OCI-LY7 (cell line): ENCODE measurements around the gene EHF. TPM values are rescaled to one million over a fixed set of nuclear protein-coding genes. Genes with fewer than 3 reads are reported as not detected.

ENCODE experiments used
- BruUV-seq: library from RNA; stranded (reverse); fragments of 400-500 nt; replicated peaks from 2 replicates; lab custom pipeline; 2021; lab: Mats Ljungman, UMichigan
- CTCF ChIA-PET: fragments of 300-600 bp; sonication (Branson Sonifier 250); formaldehyde crosslinking; loops from one replicate; lab custom pipeline; 2022; ENCODE audit warnings: antibody characterized with exemption; ENCODE audit not compliant: unreplicated experiment; lab: Charles Lee
- POLR2A ChIA-PET: fragments of 300-600 bp; sonication (Branson Sonifier 250); formaldehyde crosslinking; loops from one replicate; lab custom pipeline; 2022; ENCODE audit warnings: antibody characterized with exemption; lab: Charles Lee
- DNase-seq: peaks from one replicate; pipeline ENCODE4 v3.0.0-alpha.2; 2015; ENCODE audit warnings: low spot score
- H2AFZ ChIP-seq: fragments of 200-600 bp; sonication (generic), shearing (Covaris generic); 2 replicates; pipeline ENCODE4 v1.6.1; 2014; ENCODE audit warnings: mild to moderate bottlenecking, antibody characterized with exemption, low read length, moderate library complexity
- H3K27ac ChIP-seq: fragments of 200-600 bp; sonication (generic); 2 replicates; pipeline ENCODE4 v1.5.1; 2014; ENCODE audit warnings: mixed run types, low read depth, mild to moderate bottlenecking, moderate library complexity, low read length, inconsistent platforms; ENCODE audit not compliant: poor library complexity, severe bottlenecking
- H3K36me3 ChIP-seq: fragments of 200-600 bp; sonication (generic); 2 replicates; pipeline ENCODE4 v1.6.1; 2014; ENCODE audit warnings: mild to moderate bottlenecking, antibody characterized with exemption, low read length, moderate library complexity, mixed read lengths; ENCODE audit not compliant: insufficient read depth
- H3K4me1 ChIP-seq: fragments of 200-600 bp; sonication (generic); 2 replicates; pipeline ENCODE4 v1.5.1; 2014; ENCODE audit warnings: mild to moderate bottlenecking, low read length; ENCODE audit not compliant: insufficient read depth, poor library complexity, severe bottlenecking
- H3K4me2 ChIP-seq: fragments of 200-600 bp; sonication (generic); 2 replicates; pipeline ENCODE4 v1.6.1; 2014; ENCODE audit warnings: mild to moderate bottlenecking, low read length
- H3K4me3 ChIP-seq: fragments of 200-600 bp; sonication (generic); 2 replicates; pipeline ENCODE4 v1.5.1; 2014; ENCODE audit warnings: mild to moderate bottlenecking, low read depth, low read length; ENCODE audit not compliant: poor library complexity, severe bottlenecking
- H3K79me2 ChIP-seq: fragments of 200-600 bp; sonication (generic); 2 replicates; pipeline ENCODE4 v1.6.1; 2016; ENCODE audit warnings: low read depth, mild to moderate bottlenecking, low read length, moderate library complexity, mixed read lengths; ENCODE audit not compliant: insufficient read depth
- H3K9me2 ChIP-seq: fragments of 200-600 bp; sonication (generic); 2 replicates; pipeline ENCODE4 v1.6.1; 2016; ENCODE audit warnings: mild to moderate bottlenecking, low read length, mixed read lengths; ENCODE audit not compliant: insufficient read depth
- H3K9me3 ChIP-seq: fragments of 200-600 bp; sonication (generic); 2 replicates; pipeline ENCODE4 v1.6.1; 2014; ENCODE audit warnings: mild to moderate bottlenecking, mixed run types, low read length, mixed read lengths
- H4K20me1 ChIP-seq: fragments of 200-600 bp; sonication (generic); 2 replicates; pipeline ENCODE4 v1.6.1; 2014; ENCODE audit warnings: mild to moderate bottlenecking, antibody characterized with exemption, low read length, moderate library complexity, mixed read lengths; ENCODE audit not compliant: insufficient read depth
- EZH2phosphoT487 ChIP-seq: fragments of 200-600 bp; sonication (generic); IDR thresholded peaks from 2 replicates; pipeline ENCODE4 v1.6.1; 2018; ENCODE audit warnings: low read depth, borderline replicate concordance, mild to moderate bottlenecking, mixed run types, antibody characterized with exemption, low read length, moderate library complexity, mixed read lengths
- intact Hi-C: fragments of 100-400 bp; cut with micrococcal nuclease; formaldehyde crosslinking; loops from one replicate; pipeline ENCODE4 v1.10.0; 2022; ENCODE audit not compliant: unreplicated experiment
- total RNA-seq, 2 experiments: library from RNA; depleted of rRNA in 1 of 2; stranded (reverse); fragments of >200 nt in 1 of 2; shearing (Covaris generic) in 1 of 2; gene quantifications; 2 replicates each; pipeline ENCODE4 v1.2.3, GENCODE V29; 2014 to 2022
- TF ChIP-seq, protein P1 (sequence below): fragments of 200-600 bp; sonication (generic); conservative IDR thresholded peaks from 2 replicates; pipeline ENCODE4 v1.5.1; 2014; ENCODE audit warnings: mild to moderate bottlenecking, antibody characterized with exemption, low read length, moderate library complexity, mixed read lengths

Gene EHF
- total RNA-seq, 2 experiments from 2014 or later, result not detected

DNA sequence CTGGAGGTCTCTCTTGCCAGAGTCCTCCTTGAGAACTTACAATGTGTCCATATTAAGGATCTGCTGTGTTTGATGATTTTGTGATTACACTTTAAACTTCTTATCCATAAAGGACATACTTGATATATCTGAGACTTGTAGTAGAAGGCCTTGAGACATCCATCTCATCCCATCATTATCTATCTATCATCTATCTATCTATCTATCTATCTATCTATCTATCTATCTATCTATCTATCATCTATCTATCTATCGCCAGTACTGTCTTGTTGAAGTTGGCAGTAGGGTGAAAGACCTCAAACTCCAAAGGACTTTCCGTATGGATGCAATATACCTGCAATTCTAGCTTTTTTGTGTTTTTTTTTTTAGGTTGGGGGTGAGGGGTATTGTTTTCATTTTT lies 2.5 kb upstream of the EHF start:
- no TSS peak for BruUV-seq

DNA sequence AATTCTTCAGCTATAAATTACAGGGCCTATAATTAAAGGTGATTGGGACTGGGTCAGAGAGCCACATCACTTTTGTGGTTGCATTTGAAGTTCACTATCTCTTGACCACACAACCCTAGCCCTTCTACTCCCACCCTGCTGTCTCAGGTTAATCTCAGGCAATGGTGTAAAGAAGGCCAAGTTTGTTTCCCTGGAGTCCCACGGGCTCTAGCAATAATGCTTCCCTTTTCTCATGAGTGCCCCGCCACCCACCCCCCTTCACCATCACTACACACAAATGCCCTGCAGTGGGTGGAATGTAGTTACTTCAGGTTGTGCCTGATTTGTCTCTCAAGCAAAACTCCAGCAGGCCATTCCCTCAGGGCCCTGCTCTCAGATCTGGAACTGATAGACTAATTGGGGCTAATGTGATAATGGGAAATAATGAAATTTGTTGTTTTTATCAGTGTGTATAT lies 1.8 kb upstream of the EHF start:
- POLR2A ChIA-PET, result no interaction called here
- Histone ChIP-seq H4K20me1 (no peaks in the 10 kb centered on the region), H3K4me3 (no peak overlapping the region), H3K9me2 (no peaks in the 10 kb centered on the region), H3K36me3 (no peaks in the 10 kb centered on the region), H3K79me2 (no peaks in the 10 kb centered on the region), H2AFZ (no peak overlapping the region), H3K4me1 (no peaks in the 10 kb centered on the region), H3K4me2 (no peak overlapping the region), H3K27ac (no peak overlapping the region), H3K9me3 (no peaks in the 10 kb centered on the region)
- CTCF ChIA-PET, result no interaction called here
- intact Hi-C loops, result no loop called here
- TF ChIP-seq, protein P1, sequence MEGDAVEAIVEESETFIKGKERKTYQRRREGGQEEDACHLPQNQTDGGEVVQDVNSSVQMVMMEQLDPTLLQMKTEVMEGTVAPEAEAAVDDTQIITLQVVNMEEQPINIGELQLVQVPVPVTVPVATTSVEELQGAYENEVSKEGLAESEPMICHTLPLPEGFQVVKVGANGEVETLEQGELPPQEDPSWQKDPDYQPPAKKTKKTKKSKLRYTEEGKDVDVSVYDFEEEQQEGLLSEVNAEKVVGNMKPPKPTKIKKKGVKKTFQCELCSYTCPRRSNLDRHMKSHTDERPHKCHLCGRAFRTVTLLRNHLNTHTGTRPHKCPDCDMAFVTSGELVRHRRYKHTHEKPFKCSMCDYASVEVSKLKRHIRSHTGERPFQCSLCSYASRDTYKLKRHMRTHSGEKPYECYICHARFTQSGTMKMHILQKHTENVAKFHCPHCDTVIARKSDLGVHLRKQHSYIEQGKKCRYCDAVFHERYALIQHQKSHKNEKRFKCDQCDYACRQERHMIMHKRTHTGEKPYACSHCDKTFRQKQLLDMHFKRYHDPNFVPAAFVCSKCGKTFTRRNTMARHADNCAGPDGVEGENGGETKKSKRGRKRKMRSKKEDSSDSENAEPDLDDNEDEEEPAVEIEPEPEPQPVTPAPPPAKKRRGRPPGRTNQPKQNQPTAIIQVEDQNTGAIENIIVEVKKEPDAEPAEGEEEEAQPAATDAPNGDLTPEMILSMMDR, result no peak
- TF ChIP-seq EZH2phosphoT487, result no peak
- no peak for DNase-seq
- no TSS peak for BruUV-seq

More for the DNA sequence above, 2.5 kb upstream of the EHF start:
- H4K20me1 ChIP-seq, result no peaks in the 10 kb centered on the region
- intact Hi-C loops, result no loop called here
- H3K79me2 ChIP-seq, result no peaks in the 10 kb centered on the region
- H3K9me2 ChIP-seq, result no peaks in the 10 kb centered on the region
- no peak for DNase-seq
- H3K27ac ChIP-seq, result no peak overlapping the region
- H2AFZ ChIP-seq, result no peak overlapping the region
- ChIA-PET POLR2A (no interaction called here), CTCF (no interaction called here)
- TF ChIP-seq, protein P1, result no peak
- TF ChIP-seq EZH2phosphoT487, result no peak
- no peaks in the 10 kb centered on the region for H3K36me3 ChIP-seq
- no peaks in the 10 kb centered on the region for H3K9me3 ChIP-seq
- H3K4me1 ChIP-seq, result no peaks in the 10 kb centered on the region
- no peak overlapping the region for H3K4me3 ChIP-seq
- no peak overlapping the region for H3K4me2 ChIP-seq

DNA sequence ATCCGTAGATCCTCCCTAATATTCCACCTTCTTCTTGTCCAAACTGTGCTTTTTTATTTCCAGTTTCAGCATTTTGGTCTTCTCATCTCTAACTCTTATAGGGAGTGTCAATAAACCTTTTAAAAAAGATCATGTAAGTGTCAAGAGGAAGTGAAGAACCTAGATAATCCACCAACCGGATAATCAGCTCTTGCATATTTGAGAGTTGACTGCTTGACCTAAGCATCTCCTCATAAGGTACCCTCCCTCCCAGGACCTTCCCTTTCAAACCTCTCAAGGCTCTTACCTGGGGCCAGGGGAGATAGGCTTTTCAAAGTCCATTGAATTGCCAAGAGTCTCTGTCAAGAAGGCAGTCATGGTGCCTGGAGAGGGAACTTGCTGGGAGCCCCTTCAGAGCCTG lies 691 bp upstream of the EHF start:
- CTCF ChIA-PET, result no interaction called here
- TF ChIP-seq, protein P1, result no peak
- no peak for TF ChIP-seq EZH2phosphoT487
- no peaks in the 10 kb centered on the region for H3K9me3 ChIP-seq
- DNase-seq, result no peak
- H3K9me2 ChIP-seq, result no peaks in the 10 kb centered on the region
- H2AFZ ChIP-seq, result no peak overlapping the region
- no peak overlapping the region for H3K27ac ChIP-seq
- H3K36me3 ChIP-seq, result no peaks in the 10 kb centered on the region
- H4K20me1 ChIP-seq, result no peaks in the 10 kb centered on the region
- no peaks in the 10 kb centered on the region for H3K4me1 ChIP-seq
- H3K79me2 ChIP-seq, result no peaks in the 10 kb centered on the region
- intact Hi-C loops, result no loop called here
- BruUV-seq, result no TSS peak
- no peak overlapping the region for H3K4me2 ChIP-seq
- POLR2A ChIA-PET, result no interaction called here
- H3K4me3 ChIP-seq, result no peak overlapping the region
